ENCODE measurements around the gene ADM2. TPM values are rescaled to one million over a fixed set of nuclear protein-coding genes. Genes with fewer than 3 reads are reported as not detected.

Gene ADM2
- total and polyA plus RNA-seq, 2 of the 13 experiments (the other 11 are each of a cell fraction or from before 2014, with no cell fraction given): 1.2 to 3.0 TPM

- TF ChIP-seq PHF8 (CRISPR knock-in tag; IDR thresholded peaks at IDR 0.05) (peak; percentile 38), GTF3A (CRISPR knock-in tag; conservative IDR thresholded peaks at IDR 0.05) (peak; percentile 63; the same call in 1 of the 2 replicates), HNF4A (CRISPR knock-in tag; IDR thresholded peaks at IDR 0.05) (peak; percentile 27; the same call in 1 of the 2 replicates), IRF2 (CRISPR knock-in tag; IDR thresholded peaks at IDR 0.05) (peak; percentile 63; the same call in 1 of the 2 replicates), KLF15 (CRISPR knock-in tag; IDR thresholded peaks at IDR 0.05; ENCODE audit: borderline replicate concordance) (0 out of 2 replicates have a peak, but pooled peaks have one; percentile 26), HMGXB4 (CRISPR knock-in tag; IDR thresholded peaks at IDR 0.05; ENCODE audit: borderline replicate concordance in 1 of 2, low read depth in 1 of 2) (peak in 1 of 2 experiments; percentile 10; a peak in 2 of 4 replicates), ZBED4 (CRISPR knock-in tag; IDR thresholded peaks at IDR 0.05; ENCODE audit: borderline replicate concordance) (peak; percentile 83; the same call in 1 of the 2 replicates), PHF21A (CRISPR knock-in tag; IDR thresholded peaks at IDR 0.05) (0 out of 2 replicates have a peak, but pooled peaks have one; percentile 28), AKAP8 (CRISPR knock-in tag; IDR thresholded peaks at IDR 0.05) (peak; percentile 97), SPEN (CRISPR knock-in tag; IDR thresholded peaks at IDR 0.05; ENCODE audit: low read depth) (peak; percentile 70; the same call in 1 of the 2 replicates), TOPORS (CRISPR knock-in tag; IDR thresholded peaks at IDR 0.05) (0 out of 2 replicates have a peak, but pooled peaks have one; percentile 6), MYNN (CRISPR knock-in tag; IDR thresholded peaks at IDR 0.05; ENCODE audit: low read depth) (no peak), ZNF597 (CRISPR knock-in tag; IDR thresholded peaks at IDR 0.05) (no peak), SP1 (IDR thresholded peaks at IDR 0.05) (no peak), SP1 (CRISPR knock-in tag; IDR thresholded peaks at IDR 0.05) (peak; percentile 58; the same call in 1 of the 2 replicates), ATF2 (CRISPR knock-in tag; IDR thresholded peaks at IDR 0.05) (peak; percentile 52; the same call in 1 of the 2 replicates), FIP1L1 (IDR thresholded peaks at IDR 0.05; ENCODE audit: borderline replicate concordance, insufficient read depth, low read depth, low read length) (0 out of 2 replicates have a peak, but pooled peaks have one; percentile 25), MLX (CRISPR knock-in tag; IDR thresholded peaks at IDR 0.05) (no peak), SP5 (CRISPR knock-in tag; IDR thresholded peaks at IDR 0.05; ENCODE audit: borderline replicate concordance, low read depth) (peak; percentile 70; the same call in 1 of the 2 replicates)
Measured at GRCh38 chr22:50526834-50527801, 45.8 kb downstream of the ADM2 start (continued).

Measured in HepG2 (cell line).